B cell (primary cell): ENCODE measurements around the gene BRSK1. TPM values are rescaled to one million over a fixed set of nuclear protein-coding genes. Genes with fewer than 3 reads are reported as not detected.

Experiments
- ATAC-seq: fragments of 200-7000 bp; cut with Tn5 transposase; one replicate; pipeline ENCODE4 v1.10.0; 2021; ENCODE audit warnings: low read depth, mild to moderate bottlenecking, moderate number of reproducible peaks, moderate library complexity
- CTCF ChIA-PET: fragments of 350-600 bp; sonication (Branson Sonifier 250); formaldehyde crosslinking; loops from one replicate; lab custom pipeline; 2021; ENCODE audit warnings: antibody characterized with exemption, inconsistent platforms; lab: Charles Lee
- POLR2A ChIA-PET: fragments of 350-600 bp; sonication (Branson Sonifier 250); formaldehyde crosslinking; loops from one replicate; lab custom pipeline; 2021; ENCODE audit warnings: antibody characterized with exemption; lab: Charles Lee
- DNase-seq: peaks from one replicate; pipeline ENCODE4 v3.0.0; 2013
- H2AFZ ChIP-seq: 2 replicates; pipeline ENCODE4 v1.6.1; 2012; ENCODE audit warnings: mild to moderate bottlenecking, low read depth, low read length; ENCODE audit not compliant: insufficient read depth, poor library complexity, severe bottlenecking
- H3K27ac ChIP-seq, 2 donors: 1 replicate in 1 of 2; 2 replicates in 1 of 2; pipeline ENCODE4 v1.5.1; 2012 to 2013; ENCODE audit warnings: low read length in 2 of 2, mild to moderate bottlenecking in 2 of 2, moderate library complexity in 1 of 2
- H3K27me3 ChIP-seq, 4 experiments: fragments of 200-600 bp in 1 of 4; sonication (generic) in 1 of 4; replicated peaks in 1 of 4; 1 replicate in 2 of 4; 2 replicates in 2 of 4; pipeline versions ENCODE4 v1.6.1 to v1.7.0; 2013 to 2016; ENCODE audit warnings: low read length in 3 of 4, mild to moderate bottlenecking in 2 of 4, mixed read lengths in 1 of 4, moderate library complexity in 1 of 4; ENCODE audit not compliant: insufficient read depth in 4 of 4, control insufficient read depth in 3 of 4; ENCODE audit errors: control extremely low read depth in 1 of 4
- H3K36me3 ChIP-seq, 2 experiments: replicated peaks in 1 of 2; 1 replicate in 1 of 2; 2 replicates in 1 of 2; pipeline versions ENCODE4 v1.6.1 to v1.7.1; 2013; ENCODE audit warnings: low read length in 1 of 2; ENCODE audit not compliant: insufficient read depth in 2 of 2, control insufficient read depth in 1 of 2; ENCODE audit errors: control extremely low read depth in 1 of 2, extremely low read depth in 1 of 2
- H3K4me1 ChIP-seq, 2 donors: fragments of 200-600 bp in 1 of 2; sonication (generic) in 1 of 2; 1 replicate in 1 of 2; 2 replicates in 1 of 2; pipeline versions ENCODE4 v1.5.1 to v1.6.1; 2013 to 2017; ENCODE audit warnings: low read length in 2 of 2; ENCODE audit not compliant: control insufficient read depth in 2 of 2, insufficient read depth in 2 of 2
- H3K4me2 ChIP-seq: replicated peaks from 2 replicates; pipeline ENCODE3; 2012; ENCODE audit warnings: mild to moderate bottlenecking, low read depth, low read length; ENCODE audit not compliant: poor library complexity, severe bottlenecking
- H3K4me3 ChIP-seq, 5 experiments: fragments of 200-600 bp in 1 of 5; sonication (generic) in 1 of 5; 1 replicate in 3 of 5; 2 replicates in 2 of 5; pipeline versions ENCODE4 v1.5.1 to v1.7.0; 2011 to 2016; ENCODE audit warnings: low read length in 4 of 5, mild to moderate bottlenecking in 4 of 5, low read depth in 2 of 5, control low read depth in 1 of 5, moderate library complexity in 1 of 5; ENCODE audit not compliant: insufficient read depth in 1 of 5; ENCODE audit errors: control extremely low read depth in 1 of 5, extremely low read depth in 1 of 5
- H3K79me2 ChIP-seq: fragments of 200-600 bp; sonication (generic); one replicate; pipeline ENCODE4 v1.6.0; 2016; ENCODE audit warnings: low read length; ENCODE audit not compliant: control insufficient read depth, insufficient read depth
- H3K9ac ChIP-seq: fragments of 200-600 bp; sonication (generic); 2 replicates; pipeline ENCODE4 v1.6.1; 2017; ENCODE audit warnings: mild to moderate bottlenecking, low read length, moderate library complexity
- H3K9me3 ChIP-seq, 3 donors: one replicate each; pipeline versions ENCODE4 v1.6.1 to v1.7.1; 2013; ENCODE audit warnings: low read length in 2 of 3; ENCODE audit not compliant: control insufficient read depth in 2 of 3, insufficient read depth in 1 of 3; ENCODE audit errors: control extremely low read depth in 1 of 3
- H4K20me1 ChIP-seq: 2 replicates; pipeline ENCODE4 v1.6.0; 2012; ENCODE audit warnings: mild to moderate bottlenecking, low read length; ENCODE audit not compliant: insufficient read depth, control insufficient read depth, poor library complexity, severe bottlenecking
- H3K27ac Mint-ChIP-seq: one replicate; pipeline ENCODE4 v1.8.0; 2021; ENCODE audit warnings: mixed read lengths
- H3K27me3 Mint-ChIP-seq: one replicate; pipeline ENCODE4 v1.8.0; 2021; ENCODE audit warnings: mixed read lengths
- H3K4me1 Mint-ChIP-seq: one replicate; pipeline ENCODE4 v1.8.0; 2021; ENCODE audit warnings: mixed read lengths
- H3K4me3 Mint-ChIP-seq: one replicate; pipeline ENCODE4 v1.8.0; 2021; ENCODE audit warnings: mixed read lengths
- H3K9me3 Mint-ChIP-seq: one replicate; pipeline ENCODE4 v1.8.0; 2022; ENCODE audit warnings: mixed read lengths; ENCODE audit not compliant: insufficient read depth
- EZH2 ChIP-seq: IDR thresholded peaks from 2 replicates; pipeline ENCODE4 v1.6.1; 2012; ENCODE audit warnings: borderline replicate concordance, low read depth, mild to moderate bottlenecking, moderate library complexity, low read length; ENCODE audit not compliant: insufficient read depth, poor library complexity, severe bottlenecking
- WGBS: methylation state at CpG from one replicate; pipeline ENCODE4 v1.1.5; 2013; ENCODE audit warnings: missing lambda C conversion rate; ENCODE audit not compliant: insufficient coverage; 5-methylcytosine and 5-hydroxymethylcytosine counted together
- intact Hi-C: fragments of 100-400 bp; cut with micrococcal nuclease; formaldehyde crosslinking; loops from one replicate; pipeline ENCODE4 v1.10.0; 2022
- polyA plus RNA-seq: library from polyadenylated mRNA; depleted of rRNA; stranded (reverse); fragments of >200 nt; gene quantifications from 2 replicates; pipeline ENCODE4 v1.2.3, GENCODE V29; 2012
- total RNA-seq, 2 donors: library from RNA; stranded (reverse); fragments of 120-200 nt in 1 of 2; gene quantifications; 1 replicate in 1 of 2; 2 replicates in 1 of 2; pipeline versions ENCODE4 v1.2.3 to v1.2.4, GENCODE V29; 2013 to 2022
- TF ChIP-seq, protein P1 (sequence below): fragments of 200-600 bp; IDR thresholded peaks from one replicate; pipeline ENCODE4 v1.8.0; 2022; ENCODE audit warnings: antibody characterized with exemption, mild to moderate bottlenecking

BRSK1 gene
- total and polyA plus RNA-seq, 2 donors (not counting 1 experiment from before 2014, with no cell fraction given), result 0.94 to 1.4 TPM

DNA sequence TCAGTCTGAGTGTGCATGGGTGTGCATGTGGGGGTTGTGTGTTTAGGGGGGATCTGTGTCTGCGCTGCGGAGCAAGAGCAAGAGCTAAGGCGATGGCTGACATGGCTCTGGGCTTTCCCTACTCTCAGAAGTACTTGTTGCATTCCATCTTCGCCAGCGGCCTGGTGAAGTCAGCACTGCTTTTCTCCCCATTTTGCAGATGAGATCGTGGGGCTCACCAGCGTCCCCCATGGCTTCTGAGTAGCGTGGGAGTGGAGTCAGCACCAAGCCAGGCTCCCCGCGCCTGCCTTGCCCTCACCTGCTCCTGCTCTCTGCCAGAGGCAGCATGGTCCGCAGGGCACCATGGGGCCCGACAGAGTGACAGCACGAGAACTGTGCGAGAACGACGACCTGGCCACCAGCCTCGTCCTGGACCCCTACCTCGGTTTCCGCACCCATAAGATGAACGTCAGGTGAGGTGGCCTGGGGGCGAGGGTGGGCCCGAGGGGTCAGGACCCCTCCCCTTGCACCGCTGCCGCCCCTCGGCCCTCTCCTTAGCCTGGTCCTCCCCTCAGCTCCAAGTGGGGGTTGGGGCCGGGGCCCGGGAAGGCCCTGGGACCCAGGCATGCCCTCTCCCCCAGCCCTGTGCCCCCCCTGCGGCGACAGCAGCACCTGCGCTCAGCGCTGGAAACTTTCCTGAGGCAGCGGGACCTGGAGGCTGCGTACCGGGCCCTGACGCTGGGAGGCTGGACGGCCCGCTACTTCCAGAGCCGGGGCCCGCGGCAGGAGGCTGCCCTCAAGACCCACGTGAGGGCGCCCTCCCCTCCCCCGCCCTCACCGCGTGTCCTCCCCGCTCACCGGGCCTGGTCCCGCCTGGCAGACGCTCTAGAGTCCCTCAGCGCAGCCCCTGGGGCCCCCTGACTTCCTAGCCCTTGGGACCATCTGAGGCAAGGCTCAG lies 58.1 kb downstream of the BRSK1 start:
- H3K36me3 ChIP-seq, result peaks cover 0 to 10% of the 10 kb centered on the region in 2 experiments
- no peak for ATAC-seq
- H2AFZ ChIP-seq, result no peak overlapping the region
- intact Hi-C loops, result no loop called here
- H3K27me3 Mint-ChIP-seq, result peaks cover 7% of the 10 kb centered on the region
- H3K4me3 Mint-ChIP-seq, result peak overlapping the region; percentile 57
- H3K9me3 ChIP-seq, result peaks cover 0 to 7% (median 0%) of the 10 kb centered on the region in 3 donors
- peak overlapping the region; percentile 99 for H3K4me2 ChIP-seq
- DNase-seq, result no peak
- no peaks in the 10 kb centered on the region for H3K9me3 Mint-ChIP-seq
- CTCF ChIA-PET, result no interaction called here
- peaks cover 20% of the 10 kb centered on the region for H3K4me1 Mint-ChIP-seq
- H3K27me3 ChIP-seq, result peaks cover 0 to 22% (median 9%) of the 10 kb centered on the region in 4 experiments
- TF ChIP-seq, protein P1, sequence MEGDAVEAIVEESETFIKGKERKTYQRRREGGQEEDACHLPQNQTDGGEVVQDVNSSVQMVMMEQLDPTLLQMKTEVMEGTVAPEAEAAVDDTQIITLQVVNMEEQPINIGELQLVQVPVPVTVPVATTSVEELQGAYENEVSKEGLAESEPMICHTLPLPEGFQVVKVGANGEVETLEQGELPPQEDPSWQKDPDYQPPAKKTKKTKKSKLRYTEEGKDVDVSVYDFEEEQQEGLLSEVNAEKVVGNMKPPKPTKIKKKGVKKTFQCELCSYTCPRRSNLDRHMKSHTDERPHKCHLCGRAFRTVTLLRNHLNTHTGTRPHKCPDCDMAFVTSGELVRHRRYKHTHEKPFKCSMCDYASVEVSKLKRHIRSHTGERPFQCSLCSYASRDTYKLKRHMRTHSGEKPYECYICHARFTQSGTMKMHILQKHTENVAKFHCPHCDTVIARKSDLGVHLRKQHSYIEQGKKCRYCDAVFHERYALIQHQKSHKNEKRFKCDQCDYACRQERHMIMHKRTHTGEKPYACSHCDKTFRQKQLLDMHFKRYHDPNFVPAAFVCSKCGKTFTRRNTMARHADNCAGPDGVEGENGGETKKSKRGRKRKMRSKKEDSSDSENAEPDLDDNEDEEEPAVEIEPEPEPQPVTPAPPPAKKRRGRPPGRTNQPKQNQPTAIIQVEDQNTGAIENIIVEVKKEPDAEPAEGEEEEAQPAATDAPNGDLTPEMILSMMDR, result no peak
- no peak for TF ChIP-seq EZH2
- H3K9ac ChIP-seq, result no peak overlapping the region
- no peaks in the 10 kb centered on the region for H4K20me1 ChIP-seq
- H3K27ac ChIP-seq, result no peak overlapping the region
- no peak overlapping the region for H3K27ac Mint-ChIP-seq
- peaks cover 16 to 28% of the 10 kb centered on the region in 2 donors for H3K4me1 ChIP-seq
- peaks cover 17% of the 10 kb centered on the region for H3K79me2 ChIP-seq
- H3K4me3 ChIP-seq, result no peak overlapping the region
- POLR2A ChIA-PET, result no interaction called here
- WGBS, result 96% methylated on average over 43 of the region's 50 CpGs

DNA sequence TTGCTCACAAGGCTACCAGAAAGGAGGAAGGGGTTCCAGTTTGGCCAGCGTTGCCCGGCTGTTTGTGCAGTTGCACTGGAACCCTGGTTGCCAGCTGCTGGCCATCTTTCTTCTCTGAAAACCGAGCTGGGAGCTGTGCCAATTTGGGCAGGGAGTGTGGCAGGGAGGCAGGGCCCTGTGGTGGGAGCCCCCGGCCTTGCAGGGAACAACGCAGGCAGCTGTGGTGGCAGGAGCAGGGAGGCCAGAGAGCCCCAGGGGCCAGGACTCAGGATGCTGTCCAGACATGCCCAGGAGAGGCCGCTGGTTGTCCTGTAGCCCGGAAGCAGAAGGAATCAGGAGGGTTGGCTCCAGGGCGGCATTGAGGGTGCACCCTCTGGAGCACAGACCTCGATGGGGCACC lies 60.6 kb downstream of the BRSK1 start:
- Histone ChIP-seq H3K9ac (no peak overlapping the region), H4K20me1 (no peaks in the 10 kb centered on the region), H3K27me3 (peaks cover 0 to 13% (median 4%) of the 10 kb centered on the region in 4 experiments), H3K9me3 (peaks cover 0 to 7% (median 0%) of the 10 kb centered on the region in 3 donors), H3K36me3 (peaks cover 0 to 10% of the 10 kb centered on the region in 2 experiments), H3K4me3 (no peak overlapping the region), H3K4me1 (peaks cover 14 to 18% of the 10 kb centered on the region in 2 donors), H3K4me2 (no peak overlapping the region), H2AFZ (no peak overlapping the region), H3K79me2 (peaks cover 17% of the 10 kb centered on the region), H3K27ac (no peak overlapping the region)
- Mint-ChIP-seq H3K27ac (no peak overlapping the region), H3K27me3 (peaks cover 3% of the 10 kb centered on the region), H3K9me3 (no peaks in the 10 kb centered on the region), H3K4me3 (no peak overlapping the region), H3K4me1 (peaks cover 13% of the 10 kb centered on the region)
- ATAC-seq (no peak), DNase-seq (no peak)
- no peak for TF ChIP-seq EZH2
- TF ChIP-seq, protein P1, result no peak
- intact Hi-C loops, result no loop called here
- POLR2A ChIA-PET, result no interaction called here
- CTCF ChIA-PET, result no interaction called here
- 96% methylated on average over 9 of the region's 9 CpGs for WGBS
